ENCODE results near the gene CPS1. TPM values are rescaled to one million over a fixed set of nuclear protein-coding genes. Genes with fewer than 3 reads are reported as not detected.
A peak's percentile ranks its signal among the peaks of the same experiment; 100 is the strongest.

Gene CPS1
- total RNA-seq, 2 donors from 2014 or later, result 3.3 to 4.1 TPM

- no peaks in the 10 kb centered on the region for H3K36me3 Mint-ChIP-seq (ENCODE audit: insufficient read depth in 2 of 2)
- no peak for ATAC-seq (replicated peaks in 1 of 2)
- no peaks in the 10 kb centered on the region for H3K9me3 Mint-ChIP-seq
- H3K27ac Mint-ChIP-seq, result no peak overlapping the region
- H3K27me3 Mint-ChIP-seq (ENCODE audit: low read depth), result no peaks in the 10 kb centered on the region
- DNase-seq, result no peak
- H3K4me1 Mint-ChIP-seq (ENCODE audit: low read depth), result no peaks in the 10 kb centered on the region
- no peak overlapping the region for H3K4me3 Mint-ChIP-seq
Measured at GRCh38 chr2:210592726-210593125, 36.3 kb downstream of the CPS1 start.

- Mint-ChIP-seq H3K9me3 (no peaks in the 10 kb centered on the region), H3K27ac (no peak overlapping the region), H3K27me3 (ENCODE audit: low read depth) (no peaks in the 10 kb centered on the region), H3K4me3 (no peak overlapping the region), H3K36me3 (ENCODE audit: insufficient read depth in 2 of 2) (no peaks in the 10 kb centered on the region), H3K4me1 (ENCODE audit: low read depth) (no peaks in the 10 kb centered on the region)
- ATAC-seq (replicated peaks in 1 of 2) (no peak), DNase-seq (no peak)
Measured at GRCh38 chr2:210593166-210593565, 36.8 kb downstream of the CPS1 start.

- H3K27ac Mint-ChIP-seq, result no peak overlapping the region
- no peak for ATAC-seq (replicated peaks in 1 of 2)
Measured at GRCh38 chr2:210598219-210598618, 41.8 kb downstream of the CPS1 start.

GRCh38 chr2:210599476-210599875 is 43.1 kb downstream of the CPS1 start:
- H3K36me3 Mint-ChIP-seq (ENCODE audit: insufficient read depth in 2 of 2), result no peaks in the 10 kb centered on the region
- no peak for DNase-seq
- no peaks in the 10 kb centered on the region for H3K27me3 Mint-ChIP-seq (ENCODE audit: low read depth)
- no peak overlapping the region for H3K4me3 Mint-ChIP-seq
- no peaks in the 10 kb centered on the region for H3K9me3 Mint-ChIP-seq
- H3K4me1 Mint-ChIP-seq (ENCODE audit: low read depth), result no peaks in the 10 kb centered on the region
- no peak overlapping the region for H3K27ac Mint-ChIP-seq
- ATAC-seq (replicated peaks in 1 of 2), result no peak

More at GRCh38 chr2:210598219-210598618, 41.8 kb downstream of the CPS1 start:
- H3K4me3 Mint-ChIP-seq, result no peak overlapping the region
- no peaks in the 10 kb centered on the region for H3K4me1 Mint-ChIP-seq (ENCODE audit: low read depth)
- no peaks in the 10 kb centered on the region for H3K36me3 Mint-ChIP-seq (ENCODE audit: insufficient read depth in 2 of 2)
- no peaks in the 10 kb centered on the region for H3K9me3 Mint-ChIP-seq
- no peaks in the 10 kb centered on the region for H3K27me3 Mint-ChIP-seq (ENCODE audit: low read depth)
- DNase-seq, result no peak

- DNase-seq (no peak), ATAC-seq (replicated peaks in 1 of 2) (no peak)
- no peaks in the 10 kb centered on the region for H3K27me3 Mint-ChIP-seq (ENCODE audit: low read depth)
- H3K36me3 Mint-ChIP-seq (ENCODE audit: insufficient read depth in 2 of 2), result no peaks in the 10 kb centered on the region
- no peaks in the 10 kb centered on the region for H3K4me1 Mint-ChIP-seq (ENCODE audit: low read depth)
- no peak overlapping the region for H3K27ac Mint-ChIP-seq
- no peak overlapping the region for H3K4me3 Mint-ChIP-seq
- no peaks in the 10 kb centered on the region for H3K9me3 Mint-ChIP-seq
Measured at GRCh38 chr2:210604666-210605065, 48.3 kb downstream of the CPS1 start.

- Mint-ChIP-seq H3K9me3 (no peaks in the 10 kb centered on the region), H3K36me3 (ENCODE audit: insufficient read depth in 2 of 2) (no peaks in the 10 kb centered on the region), H3K4me3 (no peak overlapping the region), H3K27me3 (ENCODE audit: low read depth) (no peaks in the 10 kb centered on the region), H3K27ac (no peak overlapping the region), H3K4me1 (ENCODE audit: low read depth) (no peaks in the 10 kb centered on the region)
- no peak for DNase-seq
- no peak for ATAC-seq (replicated peaks in 1 of 2)
Measured at GRCh38 chr2:210606001-210606400, 49.6 kb downstream of the CPS1 start.

- H3K4me1 Mint-ChIP-seq (ENCODE audit: low read depth), result no peaks in the 10 kb centered on the region
- no peaks in the 10 kb centered on the region for H3K36me3 Mint-ChIP-seq (ENCODE audit: insufficient read depth in 2 of 2)
- H3K4me3 Mint-ChIP-seq, result no peak overlapping the region
- no peak for ATAC-seq (replicated peaks in 1 of 2)
- DNase-seq, result no peak
- H3K27ac Mint-ChIP-seq, result no peak overlapping the region
- no peaks in the 10 kb centered on the region for H3K27me3 Mint-ChIP-seq (ENCODE audit: low read depth)
- peaks cover 0 to 3% of the 10 kb centered on the region in 2 donors for H3K9me3 Mint-ChIP-seq
Measured at GRCh38 chr2:210611466-210611865, 55.1 kb downstream of the CPS1 start.

- no peak for DNase-seq
- no peak overlapping the region for H3K4me3 Mint-ChIP-seq
- H3K27me3 Mint-ChIP-seq (ENCODE audit: low read depth), result no peaks in the 10 kb centered on the region
- no peak for ATAC-seq (replicated peaks in 1 of 2)
- no peak overlapping the region for H3K27ac Mint-ChIP-seq
- H3K9me3 Mint-ChIP-seq, result peaks cover 0 to 3% of the 10 kb centered on the region in 2 donors
- H3K4me1 Mint-ChIP-seq (ENCODE audit: low read depth), result no peaks in the 10 kb centered on the region
- H3K36me3 Mint-ChIP-seq (ENCODE audit: insufficient read depth in 2 of 2), result no peaks in the 10 kb centered on the region
Measured at GRCh38 chr2:210616074-210616473, 59.7 kb downstream of the CPS1 start.

- Mint-ChIP-seq H3K27ac (no peak overlapping the region), H3K4me1 (ENCODE audit: low read depth) (no peaks in the 10 kb centered on the region), H3K9me3 (peaks cover 0 to 3% of the 10 kb centered on the region in 2 donors), H3K4me3 (no peak overlapping the region), H3K36me3 (ENCODE audit: insufficient read depth in 2 of 2) (no peaks in the 10 kb centered on the region), H3K27me3 (ENCODE audit: low read depth) (no peaks in the 10 kb centered on the region)
- DNase-seq, result no peak
- ATAC-seq (replicated peaks in 1 of 2), result no peak
Measured at GRCh38 chr2:210617318-210617717, 60.9 kb downstream of the CPS1 start.

GRCh38 chr2:210617732-210618330 is 61.4 kb downstream of the CPS1 start:
- Mint-ChIP-seq H3K27me3 (ENCODE audit: low read depth) (no peaks in the 10 kb centered on the region), H3K4me1 (ENCODE audit: low read depth) (no peaks in the 10 kb centered on the region), H3K4me3 (no peak overlapping the region), H3K36me3 (ENCODE audit: insufficient read depth in 2 of 2) (no peaks in the 10 kb centered on the region), H3K9me3 (peaks cover 0 to 3% of the 10 kb centered on the region in 2 donors), H3K27ac (no peak overlapping the region)
- DNase-seq (peak in 1 of 2 donors; percentile 5), ATAC-seq (replicated peaks in 1 of 2) (no peak)

- no peaks in the 10 kb centered on the region for H3K4me1 Mint-ChIP-seq (ENCODE audit: low read depth)
- no peaks in the 10 kb centered on the region for H3K9me3 Mint-ChIP-seq
- H3K4me3 Mint-ChIP-seq, result no peak overlapping the region
- no peak for DNase-seq
- H3K27me3 Mint-ChIP-seq (ENCODE audit: low read depth), result no peaks in the 10 kb centered on the region
- H3K36me3 Mint-ChIP-seq (ENCODE audit: insufficient read depth in 2 of 2), result no peaks in the 10 kb centered on the region
- ATAC-seq (replicated peaks in 1 of 2), result no peak
- no peak overlapping the region for H3K27ac Mint-ChIP-seq
Measured at GRCh38 chr2:210620456-210620855, 64.1 kb downstream of the CPS1 start.

- H3K27ac Mint-ChIP-seq, result no peak overlapping the region
- no peaks in the 10 kb centered on the region for H3K27me3 Mint-ChIP-seq (ENCODE audit: low read depth)
- no peaks in the 10 kb centered on the region for H3K4me1 Mint-ChIP-seq (ENCODE audit: low read depth)
- no peak overlapping the region for H3K4me3 Mint-ChIP-seq
- DNase-seq, result no peak
- H3K9me3 Mint-ChIP-seq, result no peaks in the 10 kb centered on the region
- no peaks in the 10 kb centered on the region for H3K36me3 Mint-ChIP-seq (ENCODE audit: insufficient read depth in 2 of 2)
- no peak for ATAC-seq (replicated peaks in 1 of 2)
Measured at GRCh38 chr2:210623506-210623905, 67.1 kb downstream of the CPS1 start.

- DNase-seq (no peak), ATAC-seq (replicated peaks in 1 of 2) (no peak)
- H3K4me1 Mint-ChIP-seq (ENCODE audit: low read depth), result no peaks in the 10 kb centered on the region
- no peaks in the 10 kb centered on the region for H3K27me3 Mint-ChIP-seq (ENCODE audit: low read depth)
- no peaks in the 10 kb centered on the region for H3K36me3 Mint-ChIP-seq (ENCODE audit: insufficient read depth in 2 of 2)
- no peak overlapping the region for H3K27ac Mint-ChIP-seq
- H3K9me3 Mint-ChIP-seq, result no peaks in the 10 kb centered on the region
- H3K4me3 Mint-ChIP-seq, result no peak overlapping the region
Measured at GRCh38 chr2:210626849-210627248, 70.5 kb downstream of the CPS1 start.

- Mint-ChIP-seq H3K9me3 (no peaks in the 10 kb centered on the region), H3K4me1 (ENCODE audit: low read depth) (no peaks in the 10 kb centered on the region), H3K27ac (no peak overlapping the region), H3K27me3 (ENCODE audit: low read depth) (no peaks in the 10 kb centered on the region), H3K4me3 (no peak overlapping the region), H3K36me3 (ENCODE audit: insufficient read depth in 2 of 2) (no peaks in the 10 kb centered on the region)
- DNase-seq (no peak), ATAC-seq (replicated peaks in 1 of 2) (no peak)
Measured at GRCh38 chr2:210630873-210631560, 74.6 kb downstream of the CPS1 start.
